Hematopoietic multipotent progenitor cell treated with erythropoietin and hydrocortisone succinate and interleukin-3 and kit ligand, for 4 days (in vitro differentiated cells): ENCODE results near the gene RABGGTA.

Source experiments
- DNase-seq: peaks from one replicate; pipeline ENCODE4 v3.0.0-alpha.2; 2015

The RABGGTA gene

GRCh38 chr14:24300326-24300980, 29.1 kb upstream of the RABGGTA start:
- DNase-seq, result no peak

GRCh38 chr14:24299255-24300191, 28.1 kb upstream of the RABGGTA start, which contains the start of the genes DHRS1 and NOP9:
TSS of gene DHRS1 (minus strand) at chr14:24299780. CDS start at chr14:24299106, 674 bp downstream.
TSS of gene NOP9 (plus strand) at chr14:24299850. CDS start at chr14:24299955, 105 bp downstream.
- DNase-seq, result peak; percentile 95

- DNase-seq, result peak; percentile 32
These were observed 27.5 kb upstream of the RABGGTA start for GRCh38 chr14:24298892-24299254.

- peak; percentile 66 for DNase-seq
These were observed 26.0 kb upstream of the RABGGTA start for GRCh38 chr14:24297190-24297964.

- DNase-seq, result peak; percentile 89
These were observed 25.2 kb upstream of the RABGGTA start for GRCh38 chr14:24296341-24297157.

GRCh38 chr14:24293525-24293924, 22.1 kb upstream of the RABGGTA start:
- DNase-seq, result no peak

- no peak for DNase-seq
These were observed 20.9 kb upstream of the RABGGTA start for GRCh38 chr14:24292118-24292807.

- DNase-seq, result no peak
These were observed 20.2 kb upstream of the RABGGTA start for GRCh38 chr14:24291446-24292117.

- no peak for DNase-seq
These were observed 19.3 kb upstream of the RABGGTA start for GRCh38 chr14:24290746-24291145.

GRCh38 chr14:24289649-24290280, 18.4 kb upstream of the RABGGTA start:
- peak; percentile 25 for DNase-seq

GRCh38 chr14:24286996-24287395, 15.6 kb upstream of the RABGGTA start:
- DNase-seq, result no peak

GRCh38 chr14:24285351-24285750, 14.0 kb upstream of the RABGGTA start:
- DNase-seq, result no peak

- DNase-seq, result no peak
These were observed 13.2 kb upstream of the RABGGTA start for GRCh38 chr14:24284501-24285035.

GRCh38 chr14:24283796-24284460, 12.5 kb upstream of the RABGGTA start:
- DNase-seq, result no peak

GRCh38 chr14:24282736-24283135, 11.3 kb upstream of the RABGGTA start:
- no peak for DNase-seq

GRCh38 chr14:24281636-24282035, 10.2 kb upstream of the RABGGTA start:
- no peak for DNase-seq

GRCh38 chr14:24280797-24281460, 9.5 kb upstream of the RABGGTA start:
- DNase-seq, result no peak

- DNase-seq, result peak; percentile 91
These were observed 8.1 kb upstream of the RABGGTA start for GRCh38 chr14:24279301-24280186.
